Prostate gland (tissue), 2 donors: ENCODE results near the gene PIK3IP1. TPM values are rescaled to one million over a fixed set of nuclear protein-coding genes. Genes with fewer than 3 reads are reported as not detected.
A peak's percentile ranks its signal among the peaks of the same experiment; 100 is the strongest.

Experiments
- DNase-seq: peaks from one replicate; pipeline ENCODE4 v3.0.0-alpha.2; 2019; ENCODE audit warnings: low spot score
- H3K27ac ChIP-seq, 2 donors: fragments of 200-600 bp; sonication (generic); 2 replicates each; pipeline ENCODE4 v1.5.1; 2017 to 2019
- H3K27me3 ChIP-seq: fragments of 200-600 bp; sonication (generic); replicated peaks from 2 replicates; pipeline ENCODE4 v1.5.1; 2019; ENCODE audit not compliant: insufficient read depth
- H3K36me3 ChIP-seq, 2 donors: fragments of 200-600 bp; sonication (generic); 1 replicate in 1 of 2; 2 replicates in 1 of 2; pipeline versions ENCODE4 v1.5.1 to v1.8.1; 2017 to 2019
- H3K4me1 ChIP-seq: fragments of 200-600 bp; sonication (generic); replicated peaks from 2 replicates; pipeline ENCODE4 v1.5.1; 2019
- H3K4me3 ChIP-seq, 2 donors: fragments of 200-600 bp; sonication (generic); 2 replicates each; pipeline ENCODE4 v1.5.1; 2017 to 2019
- H3K9me3 ChIP-seq: fragments of 200-600 bp; sonication (generic); 2 replicates; pipeline ENCODE4 v1.5.1; 2017
- POLR2A ChIP-seq: fragments of 450-650 bp; IDR thresholded peaks from one replicate; pipeline ENCODE4 v1.6.1; 2016; ENCODE audit warnings: antibody characterized with exemption, mild to moderate bottlenecking
- POLR2AphosphoS5 ChIP-seq: sonication (generic); formaldehyde crosslinking; IDR thresholded peaks from one replicate; pipeline ENCODE4 v1.6.1; 2017; ENCODE audit warnings: antibody characterized with exemption
- WGBS: methylation state at CpG from one replicate; pipeline ENCODE4 v1.1.5; 2018; 5-methylcytosine and 5-hydroxymethylcytosine counted together
- intact Hi-C: fragments of 100-400 bp; cut with DNase I; formaldehyde crosslinking; loops from one replicate; pipeline ENCODE4 v1.14.2; 2022
- total RNA-seq, 2 donors: library from RNA; depleted of rRNA; stranded (reverse); fragments of >200 nt; gene quantifications; one replicate each; pipeline ENCODE4 v1.1.0, GENCODE V29; 2016
- TF ChIP-seq, protein P1 (sequence below), 4 experiments: fragments of 200-600 bp in 2 of 4; fragments of 450-650 bp in 2 of 4; sonication (generic) in 2 of 4; IDR thresholded peaks; 1 replicate in 3 of 4; 2 replicates in 1 of 4; pipeline ENCODE4 v1.5.1; 2016 to 2019; ENCODE audit warnings: antibody characterized with exemption in 4 of 4, mild to moderate bottlenecking in 2 of 4, moderate library complexity in 2 of 4

PIK3IP1 gene
- total RNA-seq, 2 donors from 2014 or later, result 25.6 to 124 TPM

DNA sequence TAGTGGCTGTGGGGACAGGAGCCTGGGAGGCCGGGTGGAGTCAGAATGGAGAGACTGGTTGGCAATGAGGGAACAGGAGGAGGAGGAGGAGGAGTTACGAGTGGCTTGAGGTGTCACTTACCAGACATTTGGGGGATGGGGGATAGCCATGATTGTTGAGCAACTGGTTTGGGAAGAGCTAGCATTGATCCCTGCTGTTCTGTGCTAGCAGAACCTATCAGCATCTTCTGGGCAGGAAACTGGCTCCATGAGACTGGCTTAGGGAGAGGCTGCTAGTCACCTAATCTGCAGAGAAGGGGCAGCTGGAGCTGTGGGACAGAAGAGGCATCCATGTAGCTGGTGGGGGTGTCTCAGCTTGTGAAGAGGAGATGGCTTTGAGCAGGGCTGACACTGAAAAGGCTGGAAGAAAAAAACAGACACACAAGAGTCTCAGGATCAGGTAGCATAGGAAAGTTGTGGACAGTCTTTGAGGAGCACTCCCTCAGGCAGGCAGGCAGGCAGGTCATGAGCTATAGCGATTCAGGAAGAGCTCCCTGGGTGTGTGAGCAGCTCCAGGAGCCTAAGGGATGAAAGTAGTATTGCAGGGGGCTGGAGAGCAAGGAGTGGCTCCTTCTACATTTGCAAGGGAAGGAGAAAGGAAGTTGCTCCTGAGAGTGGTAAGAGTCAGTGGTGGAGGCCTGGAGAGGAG lies 22.3 kb downstream of the PIK3IP1 start:
- Histone ChIP-seq H3K4me1 (no peaks in the 10 kb centered on the region), H3K4me3 (no peak overlapping the region), H3K9me3 (no peaks in the 10 kb centered on the region), H3K36me3 (peaks cover 11 to 12% of the 10 kb centered on the region in 2 donors), H3K27ac (peak overlapping the region; percentile 26 to 41), H3K27me3 (no peaks in the 10 kb centered on the region)
- TF ChIP-seq, protein P1, sequence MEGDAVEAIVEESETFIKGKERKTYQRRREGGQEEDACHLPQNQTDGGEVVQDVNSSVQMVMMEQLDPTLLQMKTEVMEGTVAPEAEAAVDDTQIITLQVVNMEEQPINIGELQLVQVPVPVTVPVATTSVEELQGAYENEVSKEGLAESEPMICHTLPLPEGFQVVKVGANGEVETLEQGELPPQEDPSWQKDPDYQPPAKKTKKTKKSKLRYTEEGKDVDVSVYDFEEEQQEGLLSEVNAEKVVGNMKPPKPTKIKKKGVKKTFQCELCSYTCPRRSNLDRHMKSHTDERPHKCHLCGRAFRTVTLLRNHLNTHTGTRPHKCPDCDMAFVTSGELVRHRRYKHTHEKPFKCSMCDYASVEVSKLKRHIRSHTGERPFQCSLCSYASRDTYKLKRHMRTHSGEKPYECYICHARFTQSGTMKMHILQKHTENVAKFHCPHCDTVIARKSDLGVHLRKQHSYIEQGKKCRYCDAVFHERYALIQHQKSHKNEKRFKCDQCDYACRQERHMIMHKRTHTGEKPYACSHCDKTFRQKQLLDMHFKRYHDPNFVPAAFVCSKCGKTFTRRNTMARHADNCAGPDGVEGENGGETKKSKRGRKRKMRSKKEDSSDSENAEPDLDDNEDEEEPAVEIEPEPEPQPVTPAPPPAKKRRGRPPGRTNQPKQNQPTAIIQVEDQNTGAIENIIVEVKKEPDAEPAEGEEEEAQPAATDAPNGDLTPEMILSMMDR (IDR thresholded peaks at IDR 0.05), result no peak
- no peak for TF ChIP-seq POLR2A
- TF ChIP-seq POLR2AphosphoS5, result peak; percentile 48
- intact Hi-C loops, result loop anchor here (10.0 kb wide), 1 partner anchor 55 kb away; the partner anchor contains the start of gene LIMK2
- WGBS, result 37% methylated on average over 2 of the region's 3 CpGs
- DNase-seq, result peak; percentile 39

GRCh38 chr22:31268281-31268680 lies 24.0 kb downstream of the PIK3IP1 start:
- Histone ChIP-seq H3K4me1 (no peaks in the 10 kb centered on the region), H3K36me3 (peaks cover 12 to 14% of the 10 kb centered on the region in 2 donors), H3K27me3 (no peaks in the 10 kb centered on the region), H3K9me3 (no peaks in the 10 kb centered on the region), H3K4me3 (no peak overlapping the region), H3K27ac (no peak overlapping the region)
- 90% methylated on average over 2 of the region's 2 CpGs for WGBS
- intact Hi-C loops, result no loop called here
- TF ChIP-seq, protein P1 (IDR thresholded peaks at IDR 0.05), result no peak
- no peak for TF ChIP-seq POLR2AphosphoS5
- no peak for TF ChIP-seq POLR2A
- DNase-seq, result no peak

DNA sequence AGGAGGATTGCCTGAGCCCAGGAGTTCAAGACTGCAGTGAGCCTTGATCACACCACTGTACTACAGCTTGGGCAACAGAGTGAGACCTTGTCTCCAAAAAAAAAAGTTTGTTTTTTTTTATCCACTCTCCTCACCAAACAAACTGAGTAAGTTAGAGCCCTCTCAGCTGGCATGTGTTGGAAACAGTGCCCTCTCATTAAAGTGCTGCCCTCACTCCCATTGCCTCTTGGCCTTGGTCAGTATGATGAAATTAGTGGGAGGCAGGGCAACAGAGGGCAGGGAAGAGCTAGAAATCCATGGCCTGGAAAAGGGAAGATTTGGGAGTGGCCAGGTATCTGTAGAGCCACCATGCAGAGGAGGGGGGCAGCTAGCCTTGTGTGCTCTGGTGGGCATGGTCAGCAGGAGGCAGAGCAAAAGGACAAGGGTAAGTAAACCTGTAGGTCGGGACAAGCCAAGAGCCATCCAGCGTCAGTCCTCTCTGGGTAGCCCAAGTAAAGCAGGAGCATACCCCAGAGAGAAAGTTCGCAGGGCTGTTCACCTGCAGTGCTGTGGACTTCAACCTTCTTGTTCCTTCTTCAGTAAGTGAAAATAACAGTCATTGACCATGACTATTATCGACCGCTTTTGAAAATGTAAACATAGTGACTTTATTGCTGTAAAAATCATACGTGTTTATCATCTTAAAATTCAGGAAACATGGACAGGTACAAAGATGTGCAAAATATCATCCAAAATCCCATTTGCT lies 28.2 kb downstream of the PIK3IP1 start:
- Histone ChIP-seq H3K4me1 (no peaks in the 10 kb centered on the region), H3K27ac (no peak overlapping the region), H3K9me3 (no peaks in the 10 kb centered on the region), H3K36me3 (peaks cover 6 to 17% of the 10 kb centered on the region in 2 donors), H3K27me3 (no peaks in the 10 kb centered on the region), H3K4me3 (no peak overlapping the region)
- DNase-seq, result no peak
- 92% methylated on average over 6 of the region's 6 CpGs for WGBS
- intact Hi-C loops, result no loop called here
- no peak for TF ChIP-seq POLR2AphosphoS5
- TF ChIP-seq, protein P1 (IDR thresholded peaks at IDR 0.05), result no peak
- no peak for TF ChIP-seq POLR2A

GRCh38 chr22:31262312-31263133 lies 29.8 kb downstream of the PIK3IP1 start:
- H3K27me3 ChIP-seq, result no peaks in the 10 kb centered on the region
- TF ChIP-seq POLR2AphosphoS5 (no peak), POLR2A (no peak)
- TF ChIP-seq, protein P1 (IDR thresholded peaks at IDR 0.05), result no peak
- WGBS, result 71% methylated on average over 13 of the region's 13 CpGs
- H3K36me3 ChIP-seq, result peaks cover 6 to 13% of the 10 kb centered on the region in 2 donors
- no peaks in the 10 kb centered on the region for H3K9me3 ChIP-seq
- no peaks in the 10 kb centered on the region for H3K4me1 ChIP-seq
- H3K4me3 ChIP-seq, result no peak overlapping the region
- H3K27ac ChIP-seq, result no peak overlapping the region
- intact Hi-C loops, result no loop called here
- DNase-seq, result no peak
